Measurements from ENCODE around the gene KRTAP4-2.
"Not testable (repeated sequence)": the region's sequence is repeated elsewhere in the genome, so short reads cannot be mapped to it uniquely, and the experiment has no call there.

The KRTAP4-2 gene

GRCh38 chr17:41160648-41161047, 17.4 kb downstream of the KRTAP4-2 start, which contains the start of gene KRTAP4-4:
TSS of gene KRTAP4-4 (minus strand) at chr17:41160748. CDS start at chr17:41160691, 57 bp downstream.
- Histone ChIP-seq H3K4me3 (no peak within 1 kb of the TSS), H3K27ac (no peak within 1 kb of the TSS)
- TF ChIP-seq CTCF (IDR thresholded peaks at IDR 0.05): no peak
- DNase-seq (ENCODE audit: low spot score): no peak

- not testable (repeated sequence) for H3K4me3 ChIP-seq; H3K27ac ChIP-seq; DNase-seq (ENCODE audit: low spot score)
These were observed 17.8 kb downstream of the KRTAP4-2 start for GRCh38 chr17:41160190-41160589.

GRCh38 chr17:41153856-41154255, 24.2 kb downstream of the KRTAP4-2 start:
- Histone ChIP-seq H3K4me3 (no peak overlapping the region), H3K27ac (no peak overlapping the region)
- no peak for DNase-seq (ENCODE audit: low spot score)
- TF ChIP-seq CTCF (IDR thresholded peaks at IDR 0.05): no peak

GRCh38 chr17:41151525-41151924, 26.5 kb downstream of the KRTAP4-2 start:
- no peak for TF ChIP-seq CTCF (IDR thresholded peaks at IDR 0.05)
- no peak overlapping the region for H3K27ac ChIP-seq
- no peak overlapping the region for H3K4me3 ChIP-seq
- no peak for DNase-seq (ENCODE audit: low spot score)

- no peak overlapping the region for H3K4me3 ChIP-seq
These were observed 28.0 kb downstream of the KRTAP4-2 start for GRCh38 chr17:41150026-41150425.

GRCh38 chr17:41149652-41149985, 28.4 kb downstream of the KRTAP4-2 start, which contains the start of gene KRTAP4-5:
TSS of gene KRTAP4-5 (minus strand) at chr17:41149825. CDS start at chr17:41149767, 58 bp downstream.
- no peak within 1 kb of the TSS for H3K27ac ChIP-seq
- no peak within 1 kb of the TSS for H3K4me3 ChIP-seq
- no peak for DNase-seq (ENCODE audit: low spot score)
- TF ChIP-seq CTCF (IDR thresholded peaks at IDR 0.05): no peak

More at GRCh38 chr17:41150026-41150425, 28.0 kb downstream of the KRTAP4-2 start:
- TF ChIP-seq CTCF (IDR thresholded peaks at IDR 0.05): no peak
- no peak overlapping the region for H3K27ac ChIP-seq
- no peak for DNase-seq (ENCODE audit: low spot score)

GRCh38 chr17:41148971-41149651, 28.9 kb downstream of the KRTAP4-2 start:
- not testable (repeated sequence) for DNase-seq (ENCODE audit: low spot score); H3K27ac ChIP-seq; H3K4me3 ChIP-seq

- H3K27ac ChIP-seq: no peak overlapping the region
- TF ChIP-seq CTCF (IDR thresholded peaks at IDR 0.05): no peak
- no peak for DNase-seq (ENCODE audit: low spot score)
These were observed 30.4 kb downstream of the KRTAP4-2 start for GRCh38 chr17:41147531-41148204.

More at GRCh38 chr17:41147531-41148204, 30.4 kb downstream of the KRTAP4-2 start:
- no peak overlapping the region for H3K4me3 ChIP-seq

Measured in coronary artery (tissue), 2 donors.